ENCODE data around the gene JAKMIP2. TPM values are rescaled to one million over a fixed set of nuclear protein-coding genes. Genes with fewer than 3 reads are reported as not detected.
A peak's percentile ranks its signal among the peaks of the same experiment; 100 is the strongest.

JAKMIP2 gene
- total RNA-seq, 4 donors from 2014 or later = 0.28 to 2.0 (median 0.73) TPM

DNA sequence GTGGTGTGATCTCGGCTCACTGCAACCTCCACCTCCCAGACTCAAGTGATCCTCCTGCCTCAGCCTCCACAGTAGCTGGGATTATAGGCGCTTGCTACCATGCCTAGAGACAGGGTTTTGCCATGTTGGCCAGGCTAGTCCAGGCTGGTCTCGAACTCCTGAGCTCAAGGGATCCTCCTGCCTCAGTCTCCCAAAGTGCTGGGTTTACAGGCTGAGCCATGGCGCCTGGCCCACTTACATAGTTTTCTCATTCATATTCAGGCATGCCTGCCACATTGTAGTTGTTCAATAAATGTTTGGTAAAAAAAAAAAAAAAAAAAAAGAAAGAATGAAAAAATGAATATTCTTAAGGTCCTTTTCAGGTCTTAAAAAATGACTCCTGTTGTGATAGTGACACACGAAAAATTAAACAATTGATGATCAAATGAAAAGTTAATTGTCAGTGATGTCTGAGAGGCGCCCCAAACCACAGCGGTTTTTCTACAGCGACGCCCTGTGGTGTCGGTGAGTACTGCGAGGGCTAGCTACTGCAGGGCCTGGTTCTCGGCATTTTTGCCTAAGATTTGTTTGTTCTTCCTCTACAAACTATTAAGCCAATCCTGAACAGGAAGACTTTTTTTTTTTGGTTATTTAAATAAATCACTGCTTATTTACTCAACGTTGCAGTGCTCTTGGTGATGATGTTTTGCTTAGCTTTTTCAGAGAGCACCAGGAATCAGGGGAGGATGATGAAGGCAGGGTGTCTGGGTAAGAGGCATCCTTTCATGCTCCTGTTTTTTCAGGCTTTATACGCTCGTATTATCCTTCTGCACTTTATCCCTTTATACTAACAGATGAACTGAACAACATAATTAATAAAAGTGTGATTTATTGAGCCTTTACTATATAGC lies 205.6 kb downstream of the JAKMIP2 start:
- no peak for ATAC-seq (ENCODE audit: low FRiP score)
- TF ChIP-seq, protein P1, sequence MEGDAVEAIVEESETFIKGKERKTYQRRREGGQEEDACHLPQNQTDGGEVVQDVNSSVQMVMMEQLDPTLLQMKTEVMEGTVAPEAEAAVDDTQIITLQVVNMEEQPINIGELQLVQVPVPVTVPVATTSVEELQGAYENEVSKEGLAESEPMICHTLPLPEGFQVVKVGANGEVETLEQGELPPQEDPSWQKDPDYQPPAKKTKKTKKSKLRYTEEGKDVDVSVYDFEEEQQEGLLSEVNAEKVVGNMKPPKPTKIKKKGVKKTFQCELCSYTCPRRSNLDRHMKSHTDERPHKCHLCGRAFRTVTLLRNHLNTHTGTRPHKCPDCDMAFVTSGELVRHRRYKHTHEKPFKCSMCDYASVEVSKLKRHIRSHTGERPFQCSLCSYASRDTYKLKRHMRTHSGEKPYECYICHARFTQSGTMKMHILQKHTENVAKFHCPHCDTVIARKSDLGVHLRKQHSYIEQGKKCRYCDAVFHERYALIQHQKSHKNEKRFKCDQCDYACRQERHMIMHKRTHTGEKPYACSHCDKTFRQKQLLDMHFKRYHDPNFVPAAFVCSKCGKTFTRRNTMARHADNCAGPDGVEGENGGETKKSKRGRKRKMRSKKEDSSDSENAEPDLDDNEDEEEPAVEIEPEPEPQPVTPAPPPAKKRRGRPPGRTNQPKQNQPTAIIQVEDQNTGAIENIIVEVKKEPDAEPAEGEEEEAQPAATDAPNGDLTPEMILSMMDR (IDR thresholded peaks at IDR 0.05) = peak in 2 of 3 donors; percentile 30 to 49
- peak; percentile 73 for DNase-seq (ENCODE audit: low spot score)

DNA sequence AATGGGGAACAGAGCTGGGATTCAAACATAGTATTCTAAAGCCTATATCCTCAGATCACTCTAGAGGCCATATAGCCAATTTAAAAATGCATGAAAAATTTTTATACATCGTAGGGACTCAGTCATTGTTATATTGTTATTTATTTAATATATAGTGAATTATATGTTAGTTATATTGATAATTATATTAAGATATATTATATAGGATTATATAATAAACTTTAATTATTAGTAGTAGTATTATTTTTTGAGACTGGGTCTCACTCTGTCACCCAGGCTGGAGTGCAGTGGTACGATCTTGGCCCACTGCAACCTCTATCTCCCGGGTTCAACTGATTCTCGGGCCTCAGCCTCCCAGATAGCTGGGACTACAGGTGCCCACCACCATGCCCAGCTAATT lies 206.9 kb downstream of the JAKMIP2 start:
- no peak for DNase-seq (ENCODE audit: low spot score)
- TF ChIP-seq, protein P1 (IDR thresholded peaks at IDR 0.05) = no peak
- no peak for ATAC-seq (ENCODE audit: low FRiP score)

DNA sequence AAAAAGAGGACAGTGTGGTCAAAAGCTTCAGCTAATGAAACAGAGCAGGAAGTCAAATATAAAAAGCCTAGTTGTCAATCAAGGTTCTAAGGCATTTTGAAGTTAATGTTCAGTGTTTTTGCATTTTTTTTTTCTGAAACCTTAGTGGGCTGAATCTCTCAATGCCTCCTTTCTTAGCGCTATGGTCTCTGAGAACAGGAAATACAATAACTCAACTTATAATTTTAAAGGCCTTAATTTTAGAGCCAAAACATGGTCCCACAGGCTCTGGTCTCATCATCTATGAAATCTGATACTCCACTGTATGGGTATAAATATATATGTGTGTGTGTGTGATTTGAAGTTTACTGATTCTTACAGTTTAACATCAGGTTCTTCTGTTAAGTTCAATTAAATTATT lies 209.3 kb downstream of the JAKMIP2 start:
- TF ChIP-seq, protein P1 (IDR thresholded peaks at IDR 0.05) = no peak
- no peak for ATAC-seq (ENCODE audit: low FRiP score)
- DNase-seq (ENCODE audit: low spot score) = no peak

DNA sequence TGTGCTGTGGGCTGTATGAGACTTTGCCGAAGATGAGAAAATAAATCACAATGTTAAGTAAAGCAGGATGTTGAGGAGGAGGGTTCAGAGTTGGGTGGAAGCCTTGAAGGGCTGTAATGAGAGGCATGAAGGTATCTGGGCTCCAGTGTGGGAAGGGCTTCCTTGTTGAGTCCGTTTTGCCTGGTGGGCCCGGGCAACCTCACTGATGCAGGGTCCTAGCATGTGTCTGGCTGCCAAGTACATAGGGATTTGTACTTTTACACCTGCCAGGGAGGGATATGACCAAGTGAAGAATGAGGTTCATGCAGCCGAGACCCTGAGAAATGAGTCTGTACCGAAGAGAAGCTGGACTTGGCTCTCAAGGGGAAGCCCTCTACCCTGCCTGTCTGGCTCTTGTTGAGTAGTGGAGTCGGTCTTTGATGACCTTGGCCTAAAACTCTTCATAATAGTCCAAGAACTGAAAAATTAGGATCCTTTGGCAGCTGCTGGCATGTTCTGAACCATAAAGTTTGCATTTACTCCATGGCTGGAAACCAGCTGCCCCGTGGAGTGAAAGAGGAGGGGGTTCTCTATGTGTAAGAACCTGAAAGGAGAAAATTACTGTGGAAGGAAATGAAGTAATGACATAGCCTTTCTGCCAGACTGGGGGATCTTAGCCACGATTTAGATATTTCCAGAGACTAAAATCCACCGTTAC lies 213.7 kb downstream of the JAKMIP2 start:
- TF ChIP-seq, protein P1 (IDR thresholded peaks at IDR 0.05) = no peak
- no peak for DNase-seq (ENCODE audit: low spot score)

DNA sequence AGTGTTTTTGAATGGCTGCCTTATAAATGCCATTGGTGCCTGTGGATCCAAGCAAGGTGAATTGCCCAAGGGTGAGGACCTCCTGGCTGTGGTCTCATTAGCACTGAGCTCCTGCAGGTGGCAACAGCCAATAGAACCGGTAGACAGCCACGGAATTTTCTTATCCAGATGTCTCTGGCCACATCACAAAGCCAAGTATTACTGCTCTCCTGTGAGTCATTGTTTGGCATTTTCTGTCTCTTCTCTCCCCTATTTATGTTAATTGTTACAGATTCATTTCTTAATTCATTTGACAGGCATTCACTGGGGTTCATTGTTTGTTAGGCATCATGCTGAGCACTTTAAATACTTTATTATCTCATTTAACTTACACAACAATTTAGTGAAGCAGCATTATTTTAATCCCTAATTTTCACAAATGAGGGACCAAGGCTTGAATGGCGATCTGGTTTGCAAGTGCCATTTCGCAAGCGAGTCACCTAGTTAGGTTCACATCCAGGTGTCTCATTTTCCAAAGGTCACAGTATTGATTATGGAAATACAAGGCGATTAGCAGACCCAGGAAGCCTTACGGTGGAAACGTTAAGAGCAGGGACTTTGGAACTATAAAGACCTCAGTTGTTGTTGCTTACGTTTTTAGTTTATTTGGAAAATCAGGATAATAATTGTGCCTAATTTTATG lies 214.5 kb downstream of the JAKMIP2 start:
- ATAC-seq (ENCODE audit: low FRiP score) (no peak), DNase-seq (ENCODE audit: low spot score) (no peak)
- TF ChIP-seq, protein P1 (IDR thresholded peaks at IDR 0.05) = no peak

More for the DNA sequence above, 213.7 kb downstream of the JAKMIP2 start:
- no peak for ATAC-seq (ENCODE audit: low FRiP score)

DNA sequence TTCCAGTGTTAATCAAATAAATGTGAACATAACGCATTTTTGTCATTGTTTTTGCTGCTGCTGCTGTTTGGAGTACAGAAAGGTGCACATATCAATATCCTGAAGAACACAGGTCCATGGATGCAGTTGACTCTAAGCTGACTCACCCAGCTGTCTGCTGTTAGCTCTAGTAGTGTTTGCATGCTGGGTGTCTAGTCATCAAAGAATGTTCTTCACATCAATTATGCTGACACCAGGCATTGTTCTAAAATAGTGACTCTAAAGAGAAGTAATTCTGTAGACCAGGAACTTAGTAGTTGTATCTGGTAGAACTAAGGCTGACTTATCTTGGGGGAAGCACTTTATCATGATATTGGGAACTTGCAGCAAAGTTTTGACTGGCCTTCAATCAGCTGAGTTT lies 217.0 kb downstream of the JAKMIP2 start:
- no peak for ATAC-seq (ENCODE audit: low FRiP score)
- no peak for DNase-seq (ENCODE audit: low spot score)
- TF ChIP-seq, protein P1 (IDR thresholded peaks at IDR 0.05) = no peak

All from omental fat pad (tissue), 4 donors.